Astrocyte (in vitro differentiated cells and primary cell): ENCODE measurements around the gene SPARC. TPM values are rescaled to one million over a fixed set of nuclear protein-coding genes. Genes with fewer than 3 reads are reported as not detected.

ENCODE experiments used
- DNase-seq: peaks from one replicate; pipeline ENCODE4 v3.0.0-alpha.2; 2010; ENCODE audit warnings: low read depth
- FAIRE-seq: peaks from 2 replicates; lab custom pipeline; 2011; peaks lifted over from hg19 to GRCh38; lab: Jason Lieb, UNC
- H2AFZ ChIP-seq: 2 replicates; pipeline ENCODE4 v1.6.0; 2012; ENCODE audit warnings: low read depth, low read length, inconsistent platforms
- H3K27ac ChIP-seq: 2 replicates; pipeline ENCODE4 v1.5.1; 2011; ENCODE audit warnings: low read depth, low read length, inconsistent platforms
- H3K27me3 ChIP-seq: 2 replicates; pipeline ENCODE4 v1.6.0; 2011; ENCODE audit warnings: low read length, inconsistent platforms; ENCODE audit not compliant: insufficient read depth
- H3K36me3 ChIP-seq: 2 replicates; pipeline ENCODE4 v1.5.1; 2011; ENCODE audit warnings: low read length, inconsistent platforms; ENCODE audit not compliant: insufficient read depth
- H3K4me1 ChIP-seq: 2 replicates; pipeline ENCODE4 v1.5.1; 2011; ENCODE audit warnings: low read length, inconsistent platforms; ENCODE audit not compliant: insufficient read depth
- H3K4me2 ChIP-seq: 2 replicates; pipeline ENCODE4 v1.6.0; 2012; ENCODE audit warnings: low read length, inconsistent platforms
- H3K4me3 ChIP-seq: 2 replicates; pipeline ENCODE4 v1.5.1; 2011; ENCODE audit warnings: low read depth, mild to moderate bottlenecking, low read length, inconsistent platforms; ENCODE audit not compliant: insufficient read depth
- H3K79me2 ChIP-seq: 2 replicates; pipeline ENCODE4 v1.6.0; 2012; ENCODE audit warnings: mild to moderate bottlenecking, low read length, inconsistent platforms; ENCODE audit not compliant: insufficient read depth
- H3K9ac ChIP-seq: 2 replicates; pipeline ENCODE4 v1.6.0; 2012; ENCODE audit warnings: mild to moderate bottlenecking, low read length, inconsistent platforms
- H3K9me3 ChIP-seq: 2 replicates; pipeline ENCODE4 v1.5.1; 2012; ENCODE audit warnings: low read depth, mild to moderate bottlenecking, low read length, inconsistent platforms; ENCODE audit not compliant: insufficient read depth
- H4K20me1 ChIP-seq: 2 replicates; pipeline ENCODE4 v1.6.0; 2012; ENCODE audit warnings: low read length, inconsistent platforms; ENCODE audit not compliant: insufficient read depth
- H3K27ac Mint-ChIP-seq: one replicate; pipeline ENCODE4 v1.8.0; 2021; ENCODE audit warnings: mild to moderate bottlenecking, mixed read lengths; ENCODE audit not compliant: unreplicated experiment
- H3K27me3 Mint-ChIP-seq: one replicate; pipeline ENCODE4 v1.8.0; 2021; ENCODE audit warnings: low read depth, mixed read lengths; ENCODE audit not compliant: unreplicated experiment
- H3K36me3 Mint-ChIP-seq: one replicate; pipeline ENCODE4 v1.8.0; 2021; ENCODE audit warnings: low read depth, mixed read lengths; ENCODE audit not compliant: unreplicated experiment
- H3K4me1 Mint-ChIP-seq: one replicate; pipeline ENCODE4 v1.8.0; 2021; ENCODE audit warnings: low read depth, mixed read lengths; ENCODE audit not compliant: unreplicated experiment
- H3K4me3 Mint-ChIP-seq: one replicate; pipeline ENCODE4 v1.8.0; 2021; ENCODE audit warnings: mild to moderate bottlenecking, moderate library complexity, mixed read lengths; ENCODE audit not compliant: unreplicated experiment
- H3K9me3 Mint-ChIP-seq: one replicate; pipeline ENCODE4 v1.8.0; 2021; ENCODE audit warnings: mild to moderate bottlenecking, mixed read lengths; ENCODE audit not compliant: unreplicated experiment
- CTCF ChIP-seq: IDR thresholded peaks from 2 replicates; pipeline ENCODE4 v1.5.1; 2011; ENCODE audit warnings: low read depth, mild to moderate bottlenecking, inconsistent platforms, low read length, moderate library complexity; ENCODE audit not compliant: insufficient read depth
- EZH2 ChIP-seq: IDR thresholded peaks from 2 replicates; pipeline ENCODE4 v1.6.1; 2012; ENCODE audit warnings: mild to moderate bottlenecking, low read length, inconsistent platforms; ENCODE audit not compliant: insufficient read depth
- total RNA-seq: library from RNA; stranded (reverse); gene quantifications from 2 replicates; pipeline ENCODE4 v1.2.1, GENCODE V29; 2021

The SPARC gene
- total RNA-seq, 1 donor from 2014 or later, result 15,667 TPM

- Histone ChIP-seq H3K4me2 (peak overlapping the region; percentile 47), H3K27me3 (no peaks in the 10 kb centered on the region), H3K9ac (peak overlapping the region; percentile 82), H4K20me1 (peaks cover 77% of the 10 kb centered on the region), H3K4me1 (peaks cover 55% of the 10 kb centered on the region), H3K27ac (peak overlapping the region; percentile 95), H3K79me2 (peaks cover 30% of the 10 kb centered on the region), H3K9me3 (no peaks in the 10 kb centered on the region), H3K36me3 (peaks cover 67% of the 10 kb centered on the region), H2AFZ (no peak overlapping the region), H3K4me3 (no peak overlapping the region)
- FAIRE-seq (no peak), DNase-seq (no peak)
- H3K27ac Mint-ChIP-seq, result peak overlapping the region; percentile 92
- H3K4me3 Mint-ChIP-seq, result peak overlapping the region; percentile 69
- TF ChIP-seq EZH2 (no peak), CTCF (no peak)
- no peaks in the 10 kb centered on the region for H3K27me3 Mint-ChIP-seq
- H3K9me3 Mint-ChIP-seq, result no peaks in the 10 kb centered on the region
- H3K4me1 Mint-ChIP-seq, result peaks cover 78% of the 10 kb centered on the region
- peaks cover 40% of the 10 kb centered on the region for H3K36me3 Mint-ChIP-seq
Measured at GRCh38 chr5:151663617-151664293, 23.0 kb downstream of the SPARC start.

- TF ChIP-seq CTCF, result no peak
- TF ChIP-seq EZH2, result no peak
- Histone ChIP-seq H3K27me3 (no peaks in the 10 kb centered on the region), H3K4me1 (peaks cover 55% of the 10 kb centered on the region), H2AFZ (no peak overlapping the region), H3K79me2 (peaks cover 24% of the 10 kb centered on the region), H4K20me1 (peaks cover 68% of the 10 kb centered on the region), H3K4me3 (no peak overlapping the region), H3K4me2 (no peak overlapping the region), H3K9ac (peak overlapping the region; percentile 82), H3K27ac (peak overlapping the region; percentile 95), H3K9me3 (no peaks in the 10 kb centered on the region), H3K36me3 (peaks cover 60% of the 10 kb centered on the region)
- Mint-ChIP-seq H3K9me3 (no peaks in the 10 kb centered on the region), H3K4me3 (peak overlapping the region; percentile 12), H3K36me3 (peaks cover 38% of the 10 kb centered on the region), H3K27me3 (no peaks in the 10 kb centered on the region), H3K4me1 (peaks cover 72% of the 10 kb centered on the region), H3K27ac (peak overlapping the region; percentile 92)
- FAIRE-seq, result no peak
- DNase-seq, result no peak
Measured at GRCh38 chr5:151662805-151663204, 23.9 kb downstream of the SPARC start.
